GM21515 (cell line): ENCODE results near the gene ERO1A.

ENCODE experiments used
- ATAC-seq: cut with Tn5 transposase; IDR thresholded peaks from one replicate; pipeline ENCODE4 v1.9.1; 2021; ENCODE audit not compliant: unreplicated experiment

ERO1A gene

DNA sequence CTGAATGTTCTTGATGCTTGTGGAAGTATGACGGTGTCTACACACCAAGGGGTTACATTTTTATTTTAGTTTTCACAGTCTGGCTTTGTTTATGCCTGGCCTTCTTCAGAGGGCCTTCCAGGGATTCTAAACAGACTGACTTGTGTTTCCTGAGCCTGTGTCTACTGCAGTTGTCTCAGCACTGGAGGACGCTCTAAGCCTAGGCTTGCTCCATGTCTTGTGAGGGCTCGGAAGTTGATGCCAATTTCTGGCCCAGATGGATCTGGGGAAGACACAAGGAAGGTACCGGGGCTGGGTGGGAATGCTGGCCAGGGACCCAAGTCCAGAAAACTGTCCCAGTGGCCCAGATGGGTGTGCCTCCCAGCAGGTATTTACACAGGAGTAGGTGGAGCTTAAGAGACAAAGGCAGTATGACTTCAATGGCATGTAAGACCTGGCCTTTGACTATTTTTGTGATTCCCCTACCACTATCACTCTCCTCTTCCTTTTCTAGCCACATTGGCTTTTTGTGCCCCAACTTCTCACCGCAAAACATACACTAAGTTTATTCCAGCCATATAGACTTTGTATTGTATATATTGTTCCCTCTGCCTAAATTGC is 85.8 kb downstream of the ERO1A start:
- no peak for ATAC-seq

GRCh38 chr14:52607061-52607460 is 88.3 kb downstream of the ERO1A start:
- no peak for ATAC-seq

DNA sequence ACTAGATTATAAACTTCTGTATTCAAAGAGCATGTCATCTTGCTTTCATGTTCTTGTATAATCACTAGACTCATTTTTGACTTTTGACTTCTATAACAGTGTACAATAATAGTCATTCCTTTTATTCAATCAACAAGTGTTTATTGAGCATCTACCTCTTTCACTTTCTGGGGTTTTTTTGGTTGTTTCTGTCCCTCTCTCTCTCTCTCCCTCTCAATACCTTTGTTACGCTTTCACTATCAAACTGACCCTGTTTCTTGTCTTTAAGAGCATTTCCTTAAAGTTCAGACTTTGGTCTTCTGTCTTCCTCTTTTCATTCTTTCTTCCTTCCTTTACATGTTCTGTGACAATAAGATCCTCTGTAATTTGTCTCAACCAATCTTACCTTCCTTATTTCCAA is 93.2 kb downstream of the ERO1A start:
- no peak for ATAC-seq

DNA sequence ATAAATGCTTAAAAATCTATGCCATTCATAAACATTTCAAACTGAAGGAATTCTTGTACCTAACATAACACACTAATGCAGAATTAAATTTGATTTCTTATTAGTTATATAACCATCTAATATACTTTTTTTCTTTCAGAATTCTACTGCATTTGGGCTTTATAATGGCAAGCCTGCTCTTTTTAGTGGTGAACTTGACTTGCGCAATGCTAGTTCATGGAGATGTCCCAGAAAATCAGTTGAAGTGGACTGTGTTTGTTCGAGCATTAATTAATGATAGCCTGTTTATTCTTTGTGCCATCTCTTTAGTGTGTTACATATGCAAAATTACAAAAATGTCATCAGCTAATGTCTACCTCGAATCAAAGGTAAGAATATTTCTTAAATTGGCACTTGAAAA is 95.4 kb downstream of the ERO1A start:
- no peak for ATAC-seq

DNA sequence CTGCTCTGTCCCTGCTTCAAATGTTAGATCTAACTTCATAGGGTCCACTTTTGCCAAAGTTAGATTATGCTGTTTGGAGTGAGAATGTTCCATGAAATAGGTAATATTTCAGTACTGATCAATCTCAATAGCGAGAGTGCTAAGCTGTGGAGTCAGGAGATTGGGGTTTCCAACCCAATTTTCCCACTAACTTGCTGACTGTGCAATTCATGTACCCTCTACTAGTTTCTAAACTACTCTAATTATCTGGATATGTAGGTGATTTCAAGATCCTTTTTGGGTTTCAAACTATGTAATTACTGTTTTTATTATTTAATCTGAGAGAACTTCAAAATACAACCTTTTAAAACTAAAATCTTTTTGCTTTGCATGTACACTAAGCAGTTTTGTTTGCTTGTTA is 96.8 kb downstream of the ERO1A start:
- no peak for ATAC-seq

- ATAC-seq = no peak
Measured at GRCh38 chr14:52596861-52597260, 98.5 kb downstream of the ERO1A start.

DNA sequence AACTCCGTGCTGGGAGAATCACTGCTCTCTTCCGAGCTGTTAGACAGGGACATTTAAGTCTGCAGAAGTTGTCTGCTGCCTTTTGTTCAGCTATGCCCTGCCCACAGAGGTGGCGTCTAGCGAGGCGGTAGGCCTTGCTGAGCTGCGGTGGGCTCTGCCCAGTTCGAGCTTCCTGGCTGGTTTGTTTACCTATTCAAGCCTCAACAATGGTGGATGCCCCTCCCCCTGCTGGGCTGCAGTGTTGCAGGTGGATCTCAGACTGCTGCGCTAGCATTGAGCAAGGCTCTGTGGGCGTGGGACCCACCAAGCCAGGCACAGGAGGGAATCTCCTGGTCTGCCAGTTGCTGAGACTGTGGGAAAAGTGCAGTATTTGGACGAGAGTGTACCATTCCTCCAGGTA is 99.0 kb downstream of the ERO1A start:
- ATAC-seq = no peak

DNA sequence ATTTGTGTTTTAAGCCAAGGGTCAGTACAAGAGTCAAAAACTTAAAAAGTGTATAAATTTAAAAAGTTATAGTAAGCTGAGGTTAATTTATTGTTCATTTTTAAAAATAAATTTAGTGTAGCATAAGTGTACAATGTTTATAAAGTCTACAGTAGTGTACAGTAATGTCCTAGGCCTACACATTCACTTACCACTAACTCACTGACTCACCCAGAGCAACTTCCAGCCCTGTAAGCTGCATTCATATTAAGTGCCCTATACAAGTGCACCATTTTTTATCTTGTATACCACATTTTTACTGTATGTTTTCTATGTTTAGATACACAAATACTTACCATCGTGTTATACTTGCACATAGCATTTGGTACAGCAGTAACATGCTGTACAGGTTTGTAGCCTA is 105.0 kb downstream of the ERO1A start:
- no peak for ATAC-seq
